Measurements from ENCODE around the gene FBLN5. TPM values are rescaled to one million over a fixed set of nuclear protein-coding genes. Genes with fewer than 3 reads are reported as not detected.

FBLN5 gene
- total and polyA plus RNA-seq, 4 donors: 3.9 to 21.8 (median 14.8) TPM

DNA sequence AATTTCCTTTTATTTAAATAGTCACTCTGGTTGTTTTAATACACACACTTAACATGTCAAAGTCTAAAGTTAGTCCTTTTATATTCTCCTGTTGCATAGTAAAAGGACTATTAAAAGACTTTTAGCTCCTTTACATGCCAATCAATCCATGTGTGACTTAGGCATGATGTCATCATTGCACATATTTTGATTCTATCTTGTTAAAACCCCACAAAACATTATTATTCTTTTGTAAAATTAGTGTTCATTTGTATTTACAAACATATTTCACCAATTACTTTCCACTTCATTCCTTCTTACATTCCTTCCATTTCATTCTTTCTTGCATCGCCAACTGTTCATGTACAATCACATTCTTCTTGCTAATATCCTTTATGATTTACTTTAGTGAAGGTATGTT, 119.7 kb downstream of the FBLN5 start:
- DNase-seq (ENCODE audit: low spot score): no peak
- no peak overlapping the region for H3K4me3 ChIP-seq (ENCODE audit: low read depth in 1 of 3, low read length in 3 of 3)
- H3K4me1 ChIP-seq (ENCODE audit: control insufficient read depth in 4 of 4, insufficient read depth in 4 of 4, low read length in 3 of 4): no peaks in the 10 kb centered on the region
- H3K27ac ChIP-seq (ENCODE audit: low read depth in 1 of 2, low read length in 2 of 2): no peak overlapping the region
- 98% methylated on average over 1 of the region's 1 CpG for WGBS
- H3K36me3 ChIP-seq (ENCODE audit: control insufficient read depth in 4 of 4, insufficient read depth in 3 of 4, low read depth in 1 of 4, low read length in 3 of 4): no peaks in the 10 kb centered on the region
- peaks cover 0 to 4% (median 1%) of the 10 kb centered on the region in 4 donors for H3K9me3 ChIP-seq (ENCODE audit: control insufficient read depth in 4 of 4, low read length in 3 of 4)
- no peak for TF ChIP-seq ZBTB33 (IDR thresholded peaks at IDR 0.05)
- TF ChIP-seq HNF4G (IDR thresholded peaks at IDR 0.05): no peak
- TF ChIP-seq ATF3 (IDR thresholded peaks at IDR 0.05): no peak
- no peak for TF ChIP-seq RAD21 (IDR thresholded peaks at IDR 0.05)
- TF ChIP-seq FOXA1 (IDR thresholded peaks at IDR 0.05): no peak
- no peak overlapping the region for H3K9ac ChIP-seq (ENCODE audit: low read depth in 1 of 2, low read length in 2 of 2)
- H3K27me3 ChIP-seq (ENCODE audit: control insufficient read depth in 4 of 4, insufficient read depth in 4 of 4, low read length in 3 of 4): peaks cover 0 to 4% (median 0%) of the 10 kb centered on the region in 4 donors

Other genes with a start within 250 kb of the FBLN5 start
- gene CATSPERB, start 215.6 kb downstream of the FBLN5 start, total RNA-seq: under 1 TPM in 1 of 2 donors, not detected in 1; 0.59 TPM
- gene CATSPERB, start 215.6 kb downstream of the FBLN5 start, polyA plus RNA-seq: under 1 TPM; 0.01 to 0.07 TPM
- gene TC2N, start 80.2 kb downstream of the FBLN5 start, total RNA-seq: 1 to 10 TPM; 1.9 to 6.4 TPM
- gene TC2N, start 80.2 kb downstream of the FBLN5 start, polyA plus RNA-seq: 1 to 10 TPM in 1 of 2 donors, under 1 TPM in 1; 0.62 to 1.3 TPM
- 10 to 100 TPM; 16.5 to 28.4 TPM for gene TRIP11, start 92.4 kb upstream of the FBLN5 start, total RNA-seq
- 10 to 100 TPM in 1 of 2 donors, 1 to 10 TPM in 1; 4.3 to 16.7 TPM for gene TRIP11, start 92.4 kb upstream of the FBLN5 start, polyA plus RNA-seq
- 10 to 100 TPM; 12.9 to 17.7 TPM for gene ATXN3, start 158.9 kb upstream of the FBLN5 start, total RNA-seq
- 1 to 10 TPM; 3.6 to 5.3 TPM for gene ATXN3, start 158.9 kb upstream of the FBLN5 start, polyA plus RNA-seq
- gene NDUFB1, start 174.0 kb upstream of the FBLN5 start, total RNA-seq: 100 to 1,000 TPM; 136 to 197 TPM
- 100 to 1,000 TPM; 283 to 436 TPM for gene NDUFB1, start 174.0 kb upstream of the FBLN5 start, polyA plus RNA-seq
- gene CPSF2, start 174.3 kb upstream of the FBLN5 start, total RNA-seq: 10 to 100 TPM; 18.4 to 19.4 TPM
- gene CPSF2, start 174.3 kb upstream of the FBLN5 start, polyA plus RNA-seq: 1 to 10 TPM; 9.6 to 9.9 TPM

Measured in liver (tissue), 9 donors.